Measurements from ENCODE around the gene PARP8.

PARP8 gene

GRCh38 chr5:50712479-50712878 is 46.0 kb downstream of the PARP8 start:
- DNase-seq (ENCODE audit: low read depth, low spot score), result no peak
- in situ Hi-C loops (cut with HindIII; ENCODE audit: low sequenced_read_pairs), result no loop called here
- H3K4me3 ChIP-seq (ENCODE audit: low read depth, low read length), result no peak overlapping the region
- TF ChIP-seq CTCF (IDR thresholded peaks at IDR 0.05; ENCODE audit: low read depth, low read length), result no peak

DNA sequence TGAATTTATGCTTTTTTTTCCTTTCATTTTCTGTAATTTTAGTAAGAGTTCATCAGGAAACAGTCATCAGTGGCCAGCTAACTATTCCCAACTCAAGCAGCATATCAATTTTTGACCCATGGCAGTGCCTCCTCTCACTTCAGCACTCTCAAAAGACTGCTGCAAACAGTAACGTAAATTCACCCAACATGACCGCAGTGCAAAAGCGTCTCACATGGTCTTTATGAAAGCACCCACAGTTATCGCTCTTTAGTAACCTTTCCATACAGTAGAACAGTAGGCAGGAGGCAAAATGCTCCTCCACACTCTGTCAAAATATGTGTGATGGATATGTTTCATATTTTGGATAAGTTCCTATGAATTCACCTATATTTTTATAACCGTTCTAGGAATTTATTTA is 48.6 kb downstream of the PARP8 start:
- no peak for TF ChIP-seq CTCF (IDR thresholded peaks at IDR 0.05; ENCODE audit: low read depth, low read length)
- in situ Hi-C loops (cut with HindIII; ENCODE audit: low sequenced_read_pairs), result no loop called here
- no peak for DNase-seq (ENCODE audit: low read depth, low spot score)
- H3K4me3 ChIP-seq (ENCODE audit: low read depth, low read length), result no peak overlapping the region

GRCh38 chr5:50716134-50716533 is 49.7 kb downstream of the PARP8 start:
- no peak for TF ChIP-seq CTCF (IDR thresholded peaks at IDR 0.05; ENCODE audit: low read depth, low read length)
- no peak overlapping the region for H3K4me3 ChIP-seq (ENCODE audit: low read depth, low read length)
- DNase-seq (ENCODE audit: low read depth, low spot score), result no peak
- in situ Hi-C loops (cut with HindIII; ENCODE audit: low sequenced_read_pairs), result no loop called here

DNA sequence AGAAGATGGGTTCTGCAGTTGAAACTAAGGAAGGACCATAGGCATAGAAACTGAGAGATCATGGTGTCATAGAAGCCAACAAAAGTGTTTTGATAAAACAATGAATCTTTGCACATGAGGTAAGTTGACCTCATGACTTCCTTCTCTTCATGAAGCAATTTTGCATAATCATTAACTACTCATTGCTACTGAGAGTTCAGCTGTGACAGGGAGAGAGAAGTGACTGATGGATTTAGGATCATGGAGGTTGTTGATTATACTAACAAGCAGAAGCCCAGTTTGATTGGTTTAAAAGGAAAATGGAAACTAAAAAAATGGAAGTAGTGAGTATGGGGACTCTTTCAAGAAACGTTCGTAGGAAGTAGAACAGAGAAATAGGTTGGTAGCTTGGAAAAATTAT is 51.2 kb downstream of the PARP8 start:
- TF ChIP-seq CTCF (IDR thresholded peaks at IDR 0.05; ENCODE audit: low read depth, low read length), result no peak
- in situ Hi-C loops (cut with HindIII; ENCODE audit: low sequenced_read_pairs), result no loop called here
- no peak overlapping the region for H3K4me3 ChIP-seq (ENCODE audit: low read depth, low read length)
- no peak for DNase-seq (ENCODE audit: low read depth, low spot score)

DNA sequence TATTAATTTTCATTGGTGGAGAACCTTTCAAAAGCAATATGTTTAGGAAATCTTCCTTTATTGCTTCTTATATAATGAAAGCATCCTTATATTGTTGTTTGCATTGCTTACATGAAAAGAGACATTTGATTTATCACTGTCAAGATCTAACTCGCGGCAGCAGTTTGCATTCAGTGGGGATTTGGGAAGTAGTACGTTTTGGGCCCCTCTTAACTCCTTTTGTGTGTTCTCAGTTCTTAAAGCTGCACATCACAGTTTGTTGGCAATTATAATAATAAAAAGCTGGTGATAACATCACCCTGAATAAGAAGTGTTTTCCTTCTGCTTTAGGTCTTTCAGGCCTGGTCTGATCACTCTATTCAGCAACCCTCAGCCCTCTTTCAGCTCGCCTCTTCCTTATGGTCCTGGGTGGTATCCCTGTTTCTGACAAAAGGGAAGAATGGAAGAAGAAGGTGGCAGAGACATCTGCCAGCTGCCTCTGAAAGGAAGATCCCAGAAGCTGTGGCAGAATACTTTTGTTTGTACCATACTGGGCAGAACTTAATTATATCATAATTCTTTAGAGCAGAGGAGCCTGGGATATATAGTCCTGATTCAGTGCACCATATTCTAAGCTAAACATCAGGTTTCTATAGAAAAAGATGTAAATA is 53.7 kb downstream of the PARP8 start:
- H3K4me3 ChIP-seq (ENCODE audit: low read depth, low read length), result no peak overlapping the region
- no peak for TF ChIP-seq CTCF (IDR thresholded peaks at IDR 0.05; ENCODE audit: low read depth, low read length)
- in situ Hi-C loops (cut with HindIII; ENCODE audit: low sequenced_read_pairs), result no loop called here
- no peak for DNase-seq (ENCODE audit: low read depth, low spot score)

- H3K4me3 ChIP-seq (ENCODE audit: low read depth, low read length), result no peak overlapping the region
- in situ Hi-C loops (cut with HindIII; ENCODE audit: low sequenced_read_pairs), result no loop called here
- DNase-seq (ENCODE audit: low read depth, low spot score), result no peak
- TF ChIP-seq CTCF (IDR thresholded peaks at IDR 0.05; ENCODE audit: low read depth, low read length), result no peak
These were observed 55.8 kb downstream of the PARP8 start for GRCh38 chr5:50722223-50722622.

DNA sequence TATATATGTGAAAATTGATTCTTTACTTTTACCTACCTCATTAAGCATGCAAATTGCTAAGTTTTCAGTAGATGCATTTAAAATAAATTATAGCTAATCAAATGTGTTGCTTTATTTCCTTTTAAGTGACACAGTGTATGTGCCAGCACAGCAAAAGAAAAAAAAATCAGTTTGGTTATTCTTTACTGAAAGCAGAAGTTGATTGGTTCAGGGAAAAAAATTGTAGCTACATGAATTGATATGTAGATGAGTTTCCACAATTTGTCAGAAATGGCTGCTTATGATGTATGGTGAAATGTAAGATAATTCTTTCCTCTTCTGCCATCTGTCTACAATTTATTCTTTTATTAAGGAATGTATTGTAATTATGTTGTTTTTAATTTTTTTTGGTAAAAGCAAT is 57.8 kb downstream of the PARP8 start:
- TF ChIP-seq CTCF (IDR thresholded peaks at IDR 0.05; ENCODE audit: low read depth, low read length), result no peak
- in situ Hi-C loops (cut with HindIII; ENCODE audit: low sequenced_read_pairs), result no loop called here
- H3K4me3 ChIP-seq (ENCODE audit: low read depth, low read length), result no peak overlapping the region
- no peak for DNase-seq (ENCODE audit: low read depth, low spot score)

Measured in astrocyte of the spinal cord (primary cell).